Measurements from ENCODE around the gene FBXO28. TPM values are rescaled to one million over a fixed set of nuclear protein-coding genes. Genes with fewer than 3 reads are reported as not detected.
A peak's percentile ranks its signal among the peaks of the same experiment; 100 is the strongest.
"Not testable (repeated sequence)": the region's sequence is repeated elsewhere in the genome, so short reads cannot be mapped to it uniquely, and the experiment has no call there.

The FBXO28 gene
- total and polyA plus RNA-seq, 2 experiments from 2014 or later: 14.9 to 31.8 TPM

DNA sequence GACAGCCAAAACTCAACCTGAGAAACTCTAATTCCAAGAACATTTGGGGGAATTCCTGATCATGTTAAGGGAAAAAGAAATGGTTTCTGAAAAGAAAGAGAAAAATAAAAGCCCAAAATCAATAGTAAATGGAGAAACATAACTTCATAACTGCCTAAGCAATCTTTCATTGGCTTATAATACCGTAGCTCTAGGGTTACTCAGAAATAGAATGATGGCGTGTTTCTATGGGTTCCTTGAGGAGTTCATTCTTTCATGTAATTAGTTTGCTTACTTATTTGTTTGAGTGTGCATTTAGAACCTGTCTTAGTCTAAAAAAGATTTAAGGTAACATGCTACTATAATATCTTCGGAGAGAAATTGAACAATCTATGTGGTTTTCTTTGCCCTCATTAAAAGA is 37.5 kb upstream of the FBXO28 start:
- WGBS, 2 experiments (ENCODE audit: low coverage in 1 of 2, low lambda C conversion rate in 2 of 2, missing lambda C conversion rate in 2 of 2): 80 to 81% methylated on average over 3 of the region's 3 CpGs
- Histone ChIP-seq H3K27me3 (replicated peaks; ENCODE audit: insufficient read depth) (no peaks in the 10 kb centered on the region), H3K4me3 (no peak overlapping the region), H3K36me3 (ENCODE audit: low read depth) (no peaks in the 10 kb centered on the region), H4K20me1 (ENCODE audit: insufficient read depth) (no peaks in the 10 kb centered on the region), H3F3A (ENCODE audit: insufficient read depth) (peaks cover 6% of the 10 kb centered on the region; the same call in 1 of the 2 replicates), H3K4me1 (ENCODE audit: insufficient read depth) (peaks cover 12% of the 10 kb centered on the region; the same call in 1 of the 2 replicates), H2AFZ (no peak overlapping the region), H3K27ac (no peak overlapping the region), H3K9me2 (ENCODE audit: insufficient read depth) (no peaks in the 10 kb centered on the region), H3K79me2 (ENCODE audit: insufficient read depth) (no peaks in the 10 kb centered on the region), H3K9me3 (ENCODE audit: low read depth) (no peaks in the 10 kb centered on the region), H3K9ac (no peak overlapping the region), H3K4me2 (ENCODE audit: unreplicated experiment) (no peak overlapping the region)
- in situ Hi-C loops (cut with MboI): no loop called here
- no peak for DNase-seq
- no peak for TF ChIP-seq EZH2phosphoT487 (IDR thresholded peaks at IDR 0.05; ENCODE audit: insufficient read depth, low read depth)
- no peak for TF ChIP-seq EZH2 (IDR thresholded peaks at IDR 0.05; ENCODE audit: insufficient read depth, poor library complexity, severe bottlenecking)

DNA sequence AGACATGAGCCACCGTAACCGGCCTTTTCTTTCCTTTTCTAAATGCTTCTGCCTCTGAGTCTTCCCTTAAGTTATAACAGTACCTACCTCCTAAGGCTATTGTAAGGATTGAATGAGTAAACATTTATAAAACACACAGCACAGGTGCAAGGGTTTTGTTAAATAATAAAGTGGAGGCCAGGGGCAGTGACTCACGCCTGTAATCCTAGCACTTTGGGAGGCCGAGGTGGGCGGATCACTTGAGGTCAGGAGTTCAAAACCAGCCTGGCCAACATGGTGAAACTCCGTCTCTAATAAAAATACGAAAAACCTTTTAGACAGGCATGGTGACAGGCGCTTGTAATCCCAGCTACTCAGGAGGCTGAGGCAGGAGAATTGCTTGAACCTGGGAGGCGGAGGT is 34.3 kb upstream of the FBXO28 start:
- in situ Hi-C loops (cut with MboI); H3K27me3 ChIP-seq (replicated peaks; ENCODE audit: insufficient read depth); H3K4me2 ChIP-seq (ENCODE audit: unreplicated experiment); H3K4me3 ChIP-seq; H2AFZ ChIP-seq; H3K9me3 ChIP-seq (ENCODE audit: low read depth); H3K9me2 ChIP-seq (ENCODE audit: insufficient read depth); H3F3A ChIP-seq (ENCODE audit: insufficient read depth); H4K20me1 ChIP-seq (ENCODE audit: insufficient read depth); H3K79me2 ChIP-seq (ENCODE audit: insufficient read depth); DNase-seq; H3K9ac ChIP-seq; H3K36me3 ChIP-seq (ENCODE audit: low read depth): not testable (repeated sequence)
- 52 to 56% methylated on average over 9 of the region's 9 CpGs for WGBS, 2 experiments (ENCODE audit: low coverage in 1 of 2, low lambda C conversion rate in 2 of 2, missing lambda C conversion rate in 2 of 2)
- Histone ChIP-seq H3K4me1 (ENCODE audit: insufficient read depth) (peaks cover 12% of the 10 kb centered on the region; the same call in 1 of the 2 replicates), H3K27ac (peak overlapping the region; percentile 21; the same call in 1 of the 2 replicates)

DNA sequence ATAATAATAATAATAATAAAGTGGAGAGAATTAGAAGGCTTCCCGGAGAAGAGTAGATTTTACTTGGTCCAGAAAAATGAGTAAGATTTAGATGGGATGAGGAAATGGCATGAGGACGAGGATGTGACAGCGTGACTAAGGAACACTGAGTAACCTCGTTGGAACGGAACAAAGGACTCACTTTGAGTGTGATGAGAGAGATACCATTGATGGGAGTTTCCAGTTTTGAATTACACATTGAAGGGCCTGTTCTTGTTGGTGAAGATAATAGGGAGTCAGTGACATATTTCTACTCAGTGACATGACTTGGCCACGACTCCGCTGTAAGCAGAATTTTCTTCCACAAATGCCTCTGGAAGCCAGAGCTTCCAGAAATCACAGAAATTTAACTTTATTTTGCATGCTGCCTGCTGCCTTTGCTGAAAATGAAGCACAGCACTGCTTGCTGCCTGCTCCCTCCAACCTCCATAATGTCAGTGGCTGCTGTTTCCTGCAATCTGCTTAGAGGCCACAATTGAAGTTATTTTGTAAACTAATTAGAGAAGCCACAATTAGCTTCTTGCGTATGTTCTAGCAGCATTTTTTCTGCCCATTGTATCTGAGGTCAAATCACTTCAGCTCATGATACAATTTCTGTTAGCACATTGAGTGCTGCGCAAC is 33.7 kb upstream of the FBXO28 start:
- Histone ChIP-seq H3K36me3 (ENCODE audit: low read depth) (no peaks in the 10 kb centered on the region), H2AFZ (peak overlapping the region; percentile 31), H3K9ac (0 out of 2 replicates have a peak overlapping the region, but pooled peaks have one; percentile 5), H3K9me2 (ENCODE audit: insufficient read depth) (no peaks in the 10 kb centered on the region), H3K27me3 (replicated peaks; ENCODE audit: insufficient read depth) (no peaks in the 10 kb centered on the region), H3K4me1 (ENCODE audit: insufficient read depth) (peaks cover 12% of the 10 kb centered on the region; the same call in 1 of the 2 replicates), H3K79me2 (ENCODE audit: insufficient read depth) (no peaks in the 10 kb centered on the region), H3K9me3 (ENCODE audit: low read depth) (no peaks in the 10 kb centered on the region), H3K27ac (peak overlapping the region; percentile 36; the same call in 1 of the 2 replicates), H3K4me2 (ENCODE audit: unreplicated experiment) (no peak overlapping the region), H3K4me3 (no peak overlapping the region), H4K20me1 (ENCODE audit: insufficient read depth) (no peaks in the 10 kb centered on the region), H3F3A (ENCODE audit: insufficient read depth) (peaks cover 6% of the 10 kb centered on the region; the same call in 1 of the 2 replicates)
- TF ChIP-seq EZH2 (IDR thresholded peaks at IDR 0.05; ENCODE audit: insufficient read depth, poor library complexity, severe bottlenecking) (no peak), EZH2phosphoT487 (IDR thresholded peaks at IDR 0.05; ENCODE audit: insufficient read depth, low read depth) (no peak)
- peak; percentile 77 for DNase-seq
- in situ Hi-C loops (cut with MboI): no loop called here
- 31 to 36% methylated on average over 9 of the region's 9 CpGs for WGBS, 2 experiments (ENCODE audit: low coverage in 1 of 2, low lambda C conversion rate in 2 of 2, missing lambda C conversion rate in 2 of 2)

- H3K27ac ChIP-seq: no peak overlapping the region
- DNase-seq: no peak
- peaks cover 6% of the 10 kb centered on the region; the same call in 1 of the 2 replicates for H3F3A ChIP-seq (ENCODE audit: insufficient read depth)
- no peak overlapping the region for H3K9ac ChIP-seq
- no peaks in the 10 kb centered on the region for H3K9me2 ChIP-seq (ENCODE audit: insufficient read depth)
- TF ChIP-seq EZH2phosphoT487 (IDR thresholded peaks at IDR 0.05; ENCODE audit: insufficient read depth, low read depth) (no peak), EZH2 (IDR thresholded peaks at IDR 0.05; ENCODE audit: insufficient read depth, poor library complexity, severe bottlenecking) (no peak)
- H3K4me3 ChIP-seq: no peak overlapping the region
- no peaks in the 10 kb centered on the region for H3K36me3 ChIP-seq (ENCODE audit: low read depth)
- H4K20me1 ChIP-seq (ENCODE audit: insufficient read depth): no peaks in the 10 kb centered on the region
- no peak overlapping the region for H2AFZ ChIP-seq
- WGBS, 2 experiments (ENCODE audit: low coverage in 1 of 2, low lambda C conversion rate in 2 of 2, missing lambda C conversion rate in 2 of 2): 91 to 93% methylated on average over 2 of the region's 2 CpGs
- H3K4me2 ChIP-seq (ENCODE audit: unreplicated experiment): no peak overlapping the region
- no peaks in the 10 kb centered on the region for H3K9me3 ChIP-seq (ENCODE audit: low read depth)
- in situ Hi-C loops (cut with MboI): no loop called here
- H3K27me3 ChIP-seq (replicated peaks; ENCODE audit: insufficient read depth): no peaks in the 10 kb centered on the region
- no peaks in the 10 kb centered on the region for H3K79me2 ChIP-seq (ENCODE audit: insufficient read depth)
- peaks cover 12% of the 10 kb centered on the region; the same call in 1 of the 2 replicates for H3K4me1 ChIP-seq (ENCODE audit: insufficient read depth)
These were observed 32.3 kb upstream of the FBXO28 start for GRCh38 chr1:224081604-224082003.
